Activated naive CD4-positive, alpha-beta T cell treated with anti-CD3 and anti-CD28 coated beads for 36 hours (primary cell): Measurements from ENCODE around the gene EXPH5. TPM values are rescaled to one million over a fixed set of nuclear protein-coding genes. Genes with fewer than 3 reads are reported as not detected.

Experiments
- CTCF ChIA-PET: fragments of 350-600 bp; sonication (Branson Sonifier 250); formaldehyde crosslinking; loops from one replicate; lab custom pipeline; 2021; ENCODE audit warnings: antibody characterized with exemption; lab: Charles Lee
- DNase-seq: peaks from one replicate; pipeline ENCODE4 v3.0.0-alpha.2; 2020
- H3K27ac Mint-ChIP-seq: one replicate; pipeline ENCODE4 v1.8.0; 2021; ENCODE audit warnings: mild to moderate bottlenecking, mixed read lengths
- H3K27me3 Mint-ChIP-seq: one replicate; pipeline ENCODE4 v1.8.0; 2021; ENCODE audit warnings: low read depth, mixed read lengths
- H3K36me3 Mint-ChIP-seq: one replicate; pipeline ENCODE4 v1.8.0; 2021; ENCODE audit warnings: low read depth, mixed read lengths
- H3K4me1 Mint-ChIP-seq: one replicate; pipeline ENCODE4 v1.8.0; 2021; ENCODE audit warnings: low read depth, mixed read lengths
- H3K4me3 Mint-ChIP-seq: one replicate; pipeline ENCODE4 v1.8.0; 2021; ENCODE audit warnings: mild to moderate bottlenecking, moderate library complexity, mixed read lengths
- H3K9me3 Mint-ChIP-seq: one replicate; pipeline ENCODE4 v1.8.0; 2021; ENCODE audit warnings: mixed read lengths
- intact Hi-C: fragments of 100-400 bp; cut with micrococcal nuclease; formaldehyde crosslinking; loops from one replicate; pipeline ENCODE4 v1.15.1; 2023
- total RNA-seq, 2 experiments: library from RNA; stranded (reverse); gene quantifications; one replicate each; pipeline ENCODE4 v1.2.3, GENCODE V29; 2021

Gene EXPH5
- total RNA-seq, 2 experiments from 2014 or later: 2.9 to 3.3 TPM

DNA sequence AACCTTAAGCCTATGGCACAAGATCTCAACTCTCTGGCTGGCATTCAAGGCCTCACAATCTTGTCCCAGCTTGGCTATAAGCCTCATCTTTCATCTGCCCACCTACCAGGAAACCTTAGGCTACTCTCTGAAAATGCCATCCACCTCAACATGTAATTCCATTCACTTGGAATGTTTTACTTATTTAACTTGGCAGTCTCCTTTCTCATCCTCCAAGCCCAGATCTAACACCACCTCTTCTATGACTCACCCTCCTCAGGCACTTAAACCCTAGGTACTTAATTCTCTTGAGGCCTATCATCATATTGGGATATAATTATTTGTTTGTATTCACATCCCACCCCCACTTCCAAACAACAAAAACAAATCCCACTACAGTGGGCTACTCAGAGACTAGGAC is 110.4 kb downstream of the EXPH5 start:
- DNase-seq: no peak
- CTCF ChIA-PET: no interaction called here
- intact Hi-C loops: no loop called here
- H3K27me3 Mint-ChIP-seq: no peaks in the 10 kb centered on the region
- no peaks in the 10 kb centered on the region for H3K4me1 Mint-ChIP-seq
- H3K4me3 Mint-ChIP-seq: no peak overlapping the region
- no peaks in the 10 kb centered on the region for H3K9me3 Mint-ChIP-seq
- peaks cover 28% of the 10 kb centered on the region for H3K36me3 Mint-ChIP-seq
- H3K27ac Mint-ChIP-seq: no peak overlapping the region

GRCh38 chr11:108474664-108475463 is 118.7 kb downstream of the EXPH5 start:
- Mint-ChIP-seq H3K4me3 (no peak overlapping the region), H3K4me1 (no peaks in the 10 kb centered on the region), H3K9me3 (no peaks in the 10 kb centered on the region), H3K27ac (no peak overlapping the region), H3K36me3 (peaks cover 3% of the 10 kb centered on the region), H3K27me3 (no peaks in the 10 kb centered on the region)
- no peak for DNase-seq
- CTCF ChIA-PET: no interaction called here
- intact Hi-C loops: no loop called here

DNA sequence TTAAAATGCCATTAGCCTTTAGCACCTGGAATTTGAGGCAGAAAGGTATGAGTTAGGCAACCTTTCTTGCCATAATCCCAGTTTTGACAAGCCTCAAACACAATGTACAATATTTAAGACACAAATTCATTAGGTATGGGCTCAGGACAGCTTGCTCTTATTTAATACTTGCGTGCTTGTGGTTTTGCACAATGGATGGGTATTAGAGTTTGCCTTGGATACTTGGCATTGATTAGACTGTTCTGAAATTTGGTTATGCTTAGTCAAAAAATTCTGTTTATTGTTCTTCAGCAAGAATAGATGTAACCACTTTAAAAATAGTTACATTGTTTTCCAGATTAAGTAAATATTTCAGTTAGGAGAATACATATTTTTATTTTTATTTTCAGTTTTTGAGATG is 120.9 kb downstream of the EXPH5 start:
- Mint-ChIP-seq H3K4me3 (no peak overlapping the region), H3K36me3 (no peaks in the 10 kb centered on the region), H3K4me1 (peaks cover 3% of the 10 kb centered on the region), H3K27me3 (no peaks in the 10 kb centered on the region), H3K9me3 (no peaks in the 10 kb centered on the region), H3K27ac (no peak overlapping the region)
- CTCF ChIA-PET: no interaction called here
- intact Hi-C loops: loop anchor here (2.0 kb wide), 1 partner anchor 174 kb away; no protein-coding TSS in a partner anchor
- no peak for DNase-seq

- no peak for DNase-seq
- Mint-ChIP-seq H3K27ac (peak overlapping the region; percentile 18), H3K4me3 (peak overlapping the region; percentile 27), H3K27me3 (no peaks in the 10 kb centered on the region), H3K4me1 (peaks cover 8% of the 10 kb centered on the region), H3K36me3 (no peaks in the 10 kb centered on the region), H3K9me3 (no peaks in the 10 kb centered on the region)
- CTCF ChIA-PET: interaction anchor here (0.6 kb wide), 2 partner anchors 73 to 1870 kb away, joined by 3 read pairs; no protein-coding TSS in a partner anchor
- intact Hi-C loops: loop anchor here (5.0 to 10.0 kb wide), 3 partner anchors 541 to 1014 kb away; partner anchors contain the start of genes ALKBH8, CWF19L2 and RAB39A
Observed at GRCh38 chr11:108468478-108468864, 125.1 kb downstream of the EXPH5 start.

GRCh38 chr11:108467091-108467823 is 126.3 kb downstream of the EXPH5 start, which contains the start of gene C11orf65:
TSS of gene C11orf65 (minus strand) at chr11:108467529. CDS start at chr11:108461559, 5,970 bp downstream.
- DNase-seq: peak; percentile 98
- no peaks in the 10 kb centered on the region for H3K9me3 Mint-ChIP-seq
- no peaks in the 10 kb centered on the region for H3K36me3 Mint-ChIP-seq
- peak within 1 kb of the TSS; percentile 96 for H3K27ac Mint-ChIP-seq
- CTCF ChIA-PET: no interaction called here
- peaks cover 8% of the 10 kb centered on the region for H3K4me1 Mint-ChIP-seq
- intact Hi-C loops: loop anchor here (1.0 to 10.0 kb wide), 14 partner anchors 30 to 1012 kb away; partner anchors contain the start of genes ACAT1, ALKBH8, CUL5 and CWF19L2
- peak within 1 kb of the TSS; percentile 94 for H3K4me3 Mint-ChIP-seq
- H3K27me3 Mint-ChIP-seq: no peaks in the 10 kb centered on the region

DNA sequence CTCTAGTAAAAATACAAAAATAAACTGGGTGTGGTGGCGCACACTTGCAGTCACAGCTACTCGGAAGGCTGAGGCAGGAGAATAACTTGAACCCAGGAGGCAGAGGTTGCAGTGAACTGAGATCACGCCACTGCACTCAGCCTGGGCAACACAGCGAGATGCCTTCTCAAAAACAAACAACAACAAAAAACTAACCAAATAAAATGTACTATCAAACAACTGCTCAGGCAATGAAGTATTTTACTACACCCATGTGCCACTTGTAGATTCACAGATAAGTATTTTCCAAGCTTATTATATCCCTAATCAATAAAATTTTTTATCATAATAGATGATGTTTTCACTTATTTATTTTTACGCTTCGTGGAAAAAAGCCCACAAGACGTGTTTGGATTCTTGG is 127.2 kb downstream of the EXPH5 start:
- H3K4me1 Mint-ChIP-seq: peaks cover 8% of the 10 kb centered on the region
- peak overlapping the region; percentile 94 for H3K4me3 Mint-ChIP-seq
- H3K9me3 Mint-ChIP-seq: no peaks in the 10 kb centered on the region
- peak overlapping the region; percentile 96 for H3K27ac Mint-ChIP-seq
- no peaks in the 10 kb centered on the region for H3K27me3 Mint-ChIP-seq
- no peaks in the 10 kb centered on the region for H3K36me3 Mint-ChIP-seq
- CTCF ChIA-PET: no interaction called here
- DNase-seq: no peak
- intact Hi-C loops: loop anchor here (2.0 to 10.0 kb wide), 5 partner anchors 126 to 1012 kb away; partner anchors contain the start of genes ALKBH8, CWF19L2 and RAB39A

Other genes starting within 250 kb of the EXPH5 start
- gene C11orf65, start 126.2 kb downstream of the EXPH5 start, total RNA-seq: 1 to 10 TPM; 2.2 to 3.1 TPM
- gene POGLUT3, start 95.4 kb downstream of the EXPH5 start, total RNA-seq: 1 to 10 TPM; 8.9 to 9.7 TPM
- gene DDX10, start 71.3 kb upstream of the EXPH5 start, total RNA-seq: 10 to 100 TPM; 36.6 to 43.0 TPM